ENCODE measurements around the gene RTP1. TPM values are rescaled to one million over a fixed set of nuclear protein-coding genes. Genes with fewer than 3 reads are reported as not detected.
"Not testable (repeated sequence)": the region's sequence is repeated elsewhere in the genome, so short reads cannot be mapped to it uniquely, and the experiment has no call there.

RTP1 gene
- polyA plus RNA-seq, 1 of the 3 experiments (the other 2 are of a cell fraction): not detected

GRCh38 chr3:187196573-187197334, 532 bp upstream of the RTP1 start:
- H3K4me1 ChIP-seq (ENCODE audit: control insufficient read depth in 1 of 2, insufficient read depth in 2 of 2, low read depth in 1 of 2, low read length in 1 of 2): no peaks in the 10 kb centered on the region
- H3F3A ChIP-seq (replicated peaks; ENCODE audit: insufficient read depth): no peaks in the 10 kb centered on the region
- no peaks in the 10 kb centered on the region for H3K79me2 ChIP-seq (ENCODE audit: insufficient read depth)
- H3K36me3 ChIP-seq (replicated peaks in 1 of 2; ENCODE audit: control insufficient read depth in 1 of 2, insufficient read depth in 2 of 2, low read length in 1 of 2): no peaks in the 10 kb centered on the region
- no peak overlapping the region for H3K27ac ChIP-seq (ENCODE audit: low read depth in 2 of 2, low read length in 1 of 2)
- H3K9ac ChIP-seq: no peak overlapping the region
- H3K4me2 ChIP-seq: no peak overlapping the region
- peaks cover 31% of the 10 kb centered on the region; the same call in 1 of the 2 replicates for H3K27me3 ChIP-seq (ENCODE audit: insufficient read depth)
- ChIA-PET CTCF (no interaction called here), POLR2A (no interaction called here)
- no peaks in the 10 kb centered on the region for H3K9me2 ChIP-seq
- H3K9me3 ChIP-seq: no peaks in the 10 kb centered on the region
- WGBS (ENCODE audit: low lambda C conversion rate): 30% methylated on average over 7 of the region's 7 CpGs
- no peak for DNase-seq
- H4K20me1 ChIP-seq (ENCODE audit: insufficient read depth): no peaks in the 10 kb centered on the region
- H2AFZ ChIP-seq (ENCODE audit: low read depth): no peak overlapping the region
- TF ChIP-seq FOXM1 (IDR thresholded peaks at IDR 0.05; ENCODE audit: low read depth): no peak
- TF ChIP-seq NFIC (IDR thresholded peaks at IDR 0.05; ENCODE audit: borderline replicate concordance): no peak
- no peak for TF ChIP-seq JUND (IDR thresholded peaks at IDR 0.05)
- no peak for TF ChIP-seq TAF1 (IDR thresholded peaks at IDR 0.05; ENCODE audit: borderline replicate concordance, low read depth, low read length)
- no peak for TF ChIP-seq EZH2phosphoT487 (IDR thresholded peaks at IDR 0.05; ENCODE audit: borderline replicate concordance, low read depth)
- TF ChIP-seq ZBTB33 (IDR thresholded peaks at IDR 0.05; ENCODE audit: borderline replicate concordance, low read depth): no peak
- H3K4me3 ChIP-seq (ENCODE audit: low read depth in 2 of 2, low read length in 1 of 2): no peak overlapping the region

- Histone ChIP-seq H2AFZ (ENCODE audit: low read depth) (no peak overlapping the region), H3K4me1 (ENCODE audit: control insufficient read depth in 1 of 2, insufficient read depth in 2 of 2, low read depth in 1 of 2, low read length in 1 of 2) (no peaks in the 10 kb centered on the region), H4K20me1 (ENCODE audit: insufficient read depth) (no peaks in the 10 kb centered on the region), H3K36me3 (replicated peaks in 1 of 2; ENCODE audit: control insufficient read depth in 1 of 2, insufficient read depth in 2 of 2, low read length in 1 of 2) (no peaks in the 10 kb centered on the region), H3K9me3 (no peaks in the 10 kb centered on the region), H3K4me3 (ENCODE audit: low read depth in 2 of 2, low read length in 1 of 2) (no peak overlapping the region), H3F3A (replicated peaks; ENCODE audit: insufficient read depth) (no peaks in the 10 kb centered on the region), H3K79me2 (ENCODE audit: insufficient read depth) (no peaks in the 10 kb centered on the region), H3K4me2 (no peak overlapping the region), H3K9me2 (no peaks in the 10 kb centered on the region), H3K27ac (ENCODE audit: low read depth in 2 of 2, low read length in 1 of 2) (no peak overlapping the region), H3K9ac (no peak overlapping the region), H3K27me3 (ENCODE audit: insufficient read depth) (peaks cover 42% of the 10 kb centered on the region; the same call in 1 of the 2 replicates)
- no peak for TF ChIP-seq REST (IDR thresholded peaks at IDR 0.05; ENCODE audit: low read depth, low read length)
- TF ChIP-seq RFX5 (IDR thresholded peaks at IDR 0.05; ENCODE audit: low read length): no peak
- TF ChIP-seq TAF1 (IDR thresholded peaks at IDR 0.05; ENCODE audit: borderline replicate concordance, low read depth, low read length): no peak
- no peak for TF ChIP-seq SIN3A (IDR thresholded peaks at IDR 0.05; ENCODE audit: borderline replicate concordance, low read depth, low read length)
- TF ChIP-seq RCOR1 (IDR thresholded peaks at IDR 0.05; ENCODE audit: low read length): no peak
- no peak for TF ChIP-seq NRF1 (IDR thresholded peaks at IDR 0.05; ENCODE audit: low read depth, low read length)
- no peak for TF ChIP-seq FOXJ3 (CRISPR knock-in tag; IDR thresholded peaks at IDR 0.05)
- no peak for TF ChIP-seq MXI1 (IDR thresholded peaks at IDR 0.05; ENCODE audit: low read depth, low read length)
- DNase-seq: no peak
- 75% methylated on average over 4 of the region's 4 CpGs for WGBS (ENCODE audit: low lambda C conversion rate)
- ChIA-PET CTCF (interaction anchor here (0.7 kb wide), 1 partner anchor 23 kb away, joined by 3 read pairs; no protein-coding TSS in a partner anchor), POLR2A (no interaction called here)
These were observed 1.2 kb downstream of the RTP1 start for GRCh38 chr3:187198490-187198889.

- H3K9me2 ChIP-seq; H3K4me1 ChIP-seq (ENCODE audit: control insufficient read depth in 1 of 2, insufficient read depth in 2 of 2, low read depth in 1 of 2, low read length in 1 of 2); H3K4me2 ChIP-seq; H3F3A ChIP-seq (replicated peaks; ENCODE audit: insufficient read depth); H3K9ac ChIP-seq; H4K20me1 ChIP-seq (ENCODE audit: insufficient read depth); POLR2A ChIA-PET; H3K4me3 ChIP-seq (ENCODE audit: low read depth in 2 of 2, low read length in 1 of 2); H2AFZ ChIP-seq (ENCODE audit: low read depth); H3K27ac ChIP-seq (ENCODE audit: low read depth in 2 of 2, low read length in 1 of 2); DNase-seq; H3K79me2 ChIP-seq (ENCODE audit: insufficient read depth); H3K36me3 ChIP-seq (replicated peaks in 1 of 2; ENCODE audit: control insufficient read depth in 1 of 2, insufficient read depth in 2 of 2, low read length in 1 of 2); H3K9me3 ChIP-seq: not testable (repeated sequence)
- 58% methylated on average over 23 of the region's 44 CpGs for WGBS (ENCODE audit: low lambda C conversion rate)
- peaks cover 50% of the 10 kb centered on the region; the same call in 1 of the 2 replicates for H3K27me3 ChIP-seq (ENCODE audit: insufficient read depth)
- CTCF ChIA-PET: interaction anchor here (1.2 to 1.3 kb wide), 2 partner anchors 19 to 21 kb away, joined by 3 read pairs; no protein-coding TSS in a partner anchor
These were observed 2.3 kb downstream of the RTP1 start for GRCh38 chr3:187199463-187200050.
